ENCODE data around the gene IL12RB2. TPM values are rescaled to one million over a fixed set of nuclear protein-coding genes. Genes with fewer than 3 reads are reported as not detected.
"Not testable (repeated sequence)": the region's sequence is repeated elsewhere in the genome, so short reads cannot be mapped to it uniquely, and the experiment has no call there.

The IL12RB2 gene
- total RNA-seq, 1 donor from 2014 or later: not detected

DNA sequence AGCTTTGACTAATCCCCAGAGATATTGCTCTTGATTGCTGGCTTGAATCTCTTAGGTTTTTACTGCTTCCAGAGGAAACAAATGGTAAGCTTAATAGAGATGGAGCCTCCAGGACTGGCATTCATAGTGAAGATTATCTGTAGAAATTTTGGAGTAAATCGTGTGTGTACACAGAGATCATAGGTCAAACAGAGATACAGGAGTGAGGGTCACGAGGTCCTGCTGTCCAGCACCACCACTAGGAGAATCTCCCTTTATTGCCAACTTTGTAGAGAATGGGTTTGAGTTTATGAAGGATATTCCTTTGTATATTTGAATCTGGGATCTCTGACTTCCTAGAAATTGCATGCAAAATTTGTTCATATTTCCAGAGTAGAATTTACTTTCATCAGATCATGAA, 130.3 kb downstream of the IL12RB2 start:
- no peaks in the 10 kb centered on the region for H3K27me3 Mint-ChIP-seq
- no peak overlapping the region for H3K27ac Mint-ChIP-seq
- peaks cover 1% of the 10 kb centered on the region for H3K4me1 Mint-ChIP-seq (ENCODE audit: low read depth)
- DNase-seq (ENCODE audit: low spot score, unreplicated experiment): no peak
- no peak overlapping the region for H3K4me3 Mint-ChIP-seq (ENCODE audit: low read depth)
- no peaks in the 10 kb centered on the region for H3K9me3 Mint-ChIP-seq (ENCODE audit: low read depth)
- TF ChIP-seq, protein P1, sequence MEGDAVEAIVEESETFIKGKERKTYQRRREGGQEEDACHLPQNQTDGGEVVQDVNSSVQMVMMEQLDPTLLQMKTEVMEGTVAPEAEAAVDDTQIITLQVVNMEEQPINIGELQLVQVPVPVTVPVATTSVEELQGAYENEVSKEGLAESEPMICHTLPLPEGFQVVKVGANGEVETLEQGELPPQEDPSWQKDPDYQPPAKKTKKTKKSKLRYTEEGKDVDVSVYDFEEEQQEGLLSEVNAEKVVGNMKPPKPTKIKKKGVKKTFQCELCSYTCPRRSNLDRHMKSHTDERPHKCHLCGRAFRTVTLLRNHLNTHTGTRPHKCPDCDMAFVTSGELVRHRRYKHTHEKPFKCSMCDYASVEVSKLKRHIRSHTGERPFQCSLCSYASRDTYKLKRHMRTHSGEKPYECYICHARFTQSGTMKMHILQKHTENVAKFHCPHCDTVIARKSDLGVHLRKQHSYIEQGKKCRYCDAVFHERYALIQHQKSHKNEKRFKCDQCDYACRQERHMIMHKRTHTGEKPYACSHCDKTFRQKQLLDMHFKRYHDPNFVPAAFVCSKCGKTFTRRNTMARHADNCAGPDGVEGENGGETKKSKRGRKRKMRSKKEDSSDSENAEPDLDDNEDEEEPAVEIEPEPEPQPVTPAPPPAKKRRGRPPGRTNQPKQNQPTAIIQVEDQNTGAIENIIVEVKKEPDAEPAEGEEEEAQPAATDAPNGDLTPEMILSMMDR (IDR thresholded peaks at IDR 0.05; ENCODE audit: unreplicated experiment): no peak
- H3K36me3 Mint-ChIP-seq (ENCODE audit: insufficient read depth): no peaks in the 10 kb centered on the region

DNA sequence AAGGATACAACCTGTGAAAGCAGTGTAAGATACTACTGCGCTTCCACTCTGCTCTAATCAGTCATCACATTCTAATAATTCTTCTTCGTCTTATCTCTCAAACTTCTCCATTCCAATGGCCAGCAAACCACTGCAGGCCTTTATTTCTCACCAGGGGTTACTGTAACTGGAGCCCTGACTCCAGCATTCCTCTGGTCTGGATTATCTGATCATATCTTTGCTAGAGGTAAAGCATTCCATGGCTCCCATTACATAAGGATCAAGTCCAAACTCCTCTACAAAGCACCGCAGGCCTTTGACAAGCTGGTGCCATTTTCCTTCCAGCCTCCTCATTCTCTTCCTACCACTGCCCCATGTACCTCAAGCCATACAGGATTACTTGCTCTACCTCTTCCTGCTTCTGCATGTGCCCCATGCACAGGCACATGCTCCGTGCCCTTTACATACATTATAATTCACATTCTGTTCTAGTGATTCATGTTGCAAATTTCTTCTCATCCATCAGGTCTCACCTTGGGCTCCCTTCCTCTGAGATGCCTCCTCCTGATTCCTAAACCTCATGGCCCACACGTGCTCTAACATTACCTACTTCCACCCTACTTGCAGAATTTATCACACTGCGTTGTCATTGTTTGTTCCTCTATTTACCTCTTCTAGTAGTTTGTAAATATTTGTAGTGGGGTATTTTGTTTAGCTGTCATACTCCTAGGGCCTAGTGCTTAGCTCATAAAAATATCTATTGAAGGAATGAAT, 131.8 kb downstream of the IL12RB2 start:
- peaks cover 1% of the 10 kb centered on the region for H3K4me1 Mint-ChIP-seq (ENCODE audit: low read depth)
- H3K27me3 Mint-ChIP-seq: no peaks in the 10 kb centered on the region
- H3K36me3 Mint-ChIP-seq (ENCODE audit: insufficient read depth): no peaks in the 10 kb centered on the region
- H3K4me3 Mint-ChIP-seq (ENCODE audit: low read depth): no peak overlapping the region
- no peak for DNase-seq (ENCODE audit: low spot score, unreplicated experiment)
- H3K27ac Mint-ChIP-seq: no peak overlapping the region
- TF ChIP-seq, protein P1 (IDR thresholded peaks at IDR 0.05; ENCODE audit: unreplicated experiment): no peak
- no peaks in the 10 kb centered on the region for H3K9me3 Mint-ChIP-seq (ENCODE audit: low read depth)

DNA sequence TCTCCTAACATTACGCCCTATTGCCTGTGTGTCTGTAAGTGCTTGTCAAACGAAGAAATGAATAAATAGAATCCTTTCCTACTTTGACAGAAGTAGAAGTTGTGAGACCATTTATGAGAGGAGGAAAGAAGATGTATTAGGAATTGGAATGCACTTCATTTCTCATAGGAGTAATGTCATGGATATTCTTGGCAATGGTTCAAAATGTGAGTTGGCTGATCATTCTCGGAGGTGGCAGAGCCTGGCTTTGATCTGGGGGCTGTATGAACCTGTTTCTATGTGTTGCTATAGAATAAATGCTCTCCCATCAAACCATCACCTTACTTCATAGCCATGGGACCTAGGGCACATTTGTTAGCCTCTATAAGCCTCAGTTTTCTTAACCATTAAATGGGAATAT, 132.7 kb downstream of the IL12RB2 start:
- Mint-ChIP-seq H3K27ac (no peak overlapping the region), H3K27me3 (no peaks in the 10 kb centered on the region), H3K9me3 (ENCODE audit: low read depth) (no peaks in the 10 kb centered on the region), H3K4me3 (ENCODE audit: low read depth) (no peak overlapping the region), H3K4me1 (ENCODE audit: low read depth) (peaks cover 1% of the 10 kb centered on the region), H3K36me3 (ENCODE audit: insufficient read depth) (no peaks in the 10 kb centered on the region)
- TF ChIP-seq, protein P1 (IDR thresholded peaks at IDR 0.05; ENCODE audit: unreplicated experiment): no peak
- no peak for DNase-seq (ENCODE audit: low spot score, unreplicated experiment)

DNA sequence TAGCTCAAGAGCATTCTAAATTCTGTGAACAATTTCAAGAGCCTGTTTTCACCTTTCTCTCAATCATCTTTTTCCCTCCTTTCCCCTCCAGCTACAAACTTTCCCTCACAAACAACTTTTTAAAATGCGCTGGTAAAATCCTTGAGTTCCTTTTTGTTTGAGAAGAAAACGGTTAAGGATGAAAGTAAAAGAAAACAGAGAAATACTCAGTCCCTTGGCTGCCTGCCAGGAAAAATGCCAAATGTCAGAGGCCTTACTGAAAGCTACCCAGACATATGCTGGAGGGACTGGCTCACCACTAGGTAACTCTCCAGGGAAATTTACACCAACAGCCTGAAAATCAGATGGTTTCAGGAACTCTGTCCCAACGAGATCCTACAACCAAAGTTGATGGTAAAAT, 133.5 kb downstream of the IL12RB2 start:
- Mint-ChIP-seq H3K4me1 (ENCODE audit: low read depth) (peaks cover 1% of the 10 kb centered on the region), H3K27me3 (no peaks in the 10 kb centered on the region), H3K4me3 (ENCODE audit: low read depth) (no peak overlapping the region), H3K9me3 (ENCODE audit: low read depth) (no peaks in the 10 kb centered on the region), H3K27ac (no peak overlapping the region), H3K36me3 (ENCODE audit: insufficient read depth) (no peaks in the 10 kb centered on the region)
- DNase-seq (ENCODE audit: low spot score, unreplicated experiment): no peak
- TF ChIP-seq, protein P1 (IDR thresholded peaks at IDR 0.05; ENCODE audit: unreplicated experiment): no peak

DNA sequence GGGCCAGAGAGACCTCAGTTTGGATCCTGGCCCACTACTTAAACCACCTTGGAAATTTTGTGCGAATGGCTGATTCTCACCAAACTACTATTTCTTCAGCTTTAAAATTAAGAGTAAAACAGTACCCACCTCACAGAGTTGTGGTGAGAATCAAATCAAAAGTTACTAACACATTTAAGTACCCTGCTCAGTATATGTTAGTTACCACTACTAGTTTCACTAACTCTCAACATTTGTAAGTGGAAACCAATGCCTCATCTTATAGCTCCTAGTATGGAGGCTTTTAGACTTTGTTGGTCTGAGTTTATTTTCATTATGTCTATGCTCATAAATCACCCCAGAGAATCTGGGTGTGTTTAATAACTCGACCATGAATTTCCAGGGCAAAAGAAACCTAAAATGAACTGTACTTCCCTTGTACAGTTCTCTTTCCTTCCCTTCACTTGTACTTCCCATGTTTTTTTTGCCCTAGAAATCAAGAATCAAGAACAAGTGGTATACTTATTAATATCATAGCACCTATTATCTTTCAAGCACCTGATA, 134.1 kb downstream of the IL12RB2 start:
- Mint-ChIP-seq H3K36me3 (ENCODE audit: insufficient read depth) (no peaks in the 10 kb centered on the region), H3K9me3 (ENCODE audit: low read depth) (no peaks in the 10 kb centered on the region), H3K4me3 (ENCODE audit: low read depth) (no peak overlapping the region), H3K27ac (no peak overlapping the region), H3K27me3 (no peaks in the 10 kb centered on the region), H3K4me1 (ENCODE audit: low read depth) (peaks cover 1% of the 10 kb centered on the region)
- TF ChIP-seq, protein P1 (IDR thresholded peaks at IDR 0.05; ENCODE audit: unreplicated experiment): no peak
- no peak for DNase-seq (ENCODE audit: low spot score, unreplicated experiment)

DNA sequence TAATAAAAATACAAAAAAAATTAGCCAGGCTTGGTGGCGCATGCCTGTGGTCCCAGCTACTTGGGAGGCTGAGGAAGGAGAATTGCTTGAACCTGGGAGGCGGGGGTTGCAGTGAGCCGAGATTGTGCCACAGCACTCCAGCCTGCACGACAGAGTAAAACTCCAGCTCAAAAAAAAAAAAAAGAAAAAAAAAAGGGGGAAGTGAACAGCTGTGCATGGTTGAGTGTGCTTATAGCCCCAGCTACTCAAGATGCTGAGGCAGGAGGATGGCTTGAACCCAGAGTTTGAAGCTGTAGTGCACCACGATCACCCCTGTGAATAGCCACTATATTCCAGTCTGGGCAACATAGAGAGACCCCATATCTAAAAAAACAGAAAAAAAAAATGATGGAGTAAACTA, 138.3 kb downstream of the IL12RB2 start:
- not testable (repeated sequence) for H3K36me3 Mint-ChIP-seq (ENCODE audit: insufficient read depth); H3K9me3 Mint-ChIP-seq (ENCODE audit: low read depth); H3K27me3 Mint-ChIP-seq; DNase-seq (ENCODE audit: low spot score, unreplicated experiment); H3K4me1 Mint-ChIP-seq (ENCODE audit: low read depth); H3K27ac Mint-ChIP-seq; H3K4me3 Mint-ChIP-seq (ENCODE audit: low read depth)

All from progenitor cell of endocrine pancreas (in vitro differentiated cells).